Transverse colon (tissue), 3 donors: ENCODE results near the gene AMBP.

ENCODE experiments used
- CTCF ChIP-seq, 5 experiments: fragments of 200-600 bp in 3 of 5; fragments of 450-650 bp in 2 of 5; sonication (generic) in 3 of 5; IDR thresholded peaks; 1 replicate in 2 of 5; 2 replicates in 3 of 5; pipeline ENCODE4 v1.5.1; 2016 to 2017; ENCODE audit warnings: antibody characterized with exemption in 5 of 5, inconsistent platforms in 3 of 5, mild to moderate bottlenecking in 2 of 5, moderate library complexity in 1 of 5
- EP300 ChIP-seq: sonication (generic); formaldehyde crosslinking; IDR thresholded peaks from one replicate; pipeline ENCODE4 v1.6.1; 2017; ENCODE audit warnings: antibody characterized with exemption, low read depth
- POLR2A ChIP-seq: fragments of 450-650 bp; IDR thresholded peaks from one replicate; pipeline ENCODE4 v1.6.1; 2016; ENCODE audit warnings: antibody characterized with exemption, mild to moderate bottlenecking, moderate library complexity

- TF ChIP-seq CTCF (IDR thresholded peaks at IDR 0.05) (no peak), POLR2A (no peak), EP300 (no peak)
Measured at GRCh38 chr9:114028646-114029045, 49.5 kb downstream of the AMBP start.
